ENCODE results near the gene LRRFIP1. TPM values are rescaled to one million over a fixed set of nuclear protein-coding genes. Genes with fewer than 3 reads are reported as not detected.
A peak's percentile ranks its signal among the peaks of the same experiment; 100 is the strongest.
"Not testable (repeated sequence)": the region's sequence is repeated elsewhere in the genome, so short reads cannot be mapped to it uniquely, and the experiment has no call there.

The LRRFIP1 gene
- total and polyA plus RNA-seq, 12 donors: 91.5 to 132 (median 110) TPM

DNA sequence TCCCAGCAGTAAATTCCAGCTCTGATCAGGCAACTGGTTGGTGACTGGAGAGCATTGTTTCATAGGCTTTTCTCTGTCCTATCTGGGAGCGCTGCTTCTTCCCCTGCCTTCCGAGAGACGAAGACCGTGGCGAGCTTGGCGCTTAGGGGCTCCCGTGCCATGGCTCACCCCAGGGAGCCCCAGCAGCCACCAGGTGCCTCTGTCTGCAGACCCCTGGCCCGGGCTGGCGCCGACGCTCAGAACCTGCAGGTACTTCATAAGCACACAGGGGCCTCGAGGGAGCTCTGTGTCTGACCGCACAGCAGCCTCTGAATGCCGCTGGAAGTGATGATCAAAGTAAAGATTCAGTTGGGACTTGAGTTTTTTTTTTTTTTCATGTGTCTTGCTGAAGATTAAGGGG, 152.1 kb downstream of the LRRFIP1 start:
- Histone ChIP-seq H3K36me3 (peaks cover 0 to 88% (median 55%) of the 10 kb centered on the region in 9 donors), H3K27ac (no peak overlapping the region), H3K4me1 (peaks cover 0 to 5% (median 0%) of the 10 kb centered on the region in 9 donors), H3K4me3 (no peak overlapping the region), H3K9me3 (no peaks in the 10 kb centered on the region), H3K27me3 (no peaks in the 10 kb centered on the region)
- DNase-seq: no peak
- TF ChIP-seq, protein P1, sequence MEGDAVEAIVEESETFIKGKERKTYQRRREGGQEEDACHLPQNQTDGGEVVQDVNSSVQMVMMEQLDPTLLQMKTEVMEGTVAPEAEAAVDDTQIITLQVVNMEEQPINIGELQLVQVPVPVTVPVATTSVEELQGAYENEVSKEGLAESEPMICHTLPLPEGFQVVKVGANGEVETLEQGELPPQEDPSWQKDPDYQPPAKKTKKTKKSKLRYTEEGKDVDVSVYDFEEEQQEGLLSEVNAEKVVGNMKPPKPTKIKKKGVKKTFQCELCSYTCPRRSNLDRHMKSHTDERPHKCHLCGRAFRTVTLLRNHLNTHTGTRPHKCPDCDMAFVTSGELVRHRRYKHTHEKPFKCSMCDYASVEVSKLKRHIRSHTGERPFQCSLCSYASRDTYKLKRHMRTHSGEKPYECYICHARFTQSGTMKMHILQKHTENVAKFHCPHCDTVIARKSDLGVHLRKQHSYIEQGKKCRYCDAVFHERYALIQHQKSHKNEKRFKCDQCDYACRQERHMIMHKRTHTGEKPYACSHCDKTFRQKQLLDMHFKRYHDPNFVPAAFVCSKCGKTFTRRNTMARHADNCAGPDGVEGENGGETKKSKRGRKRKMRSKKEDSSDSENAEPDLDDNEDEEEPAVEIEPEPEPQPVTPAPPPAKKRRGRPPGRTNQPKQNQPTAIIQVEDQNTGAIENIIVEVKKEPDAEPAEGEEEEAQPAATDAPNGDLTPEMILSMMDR (IDR thresholded peaks at IDR 0.05): no peak
- ATAC-seq: no peak
- WGBS, 2 donors: 93 to 96% methylated on average over 14 of the region's 14 CpGs
- intact Hi-C loops (cut with DNase I): no loop called here

DNA sequence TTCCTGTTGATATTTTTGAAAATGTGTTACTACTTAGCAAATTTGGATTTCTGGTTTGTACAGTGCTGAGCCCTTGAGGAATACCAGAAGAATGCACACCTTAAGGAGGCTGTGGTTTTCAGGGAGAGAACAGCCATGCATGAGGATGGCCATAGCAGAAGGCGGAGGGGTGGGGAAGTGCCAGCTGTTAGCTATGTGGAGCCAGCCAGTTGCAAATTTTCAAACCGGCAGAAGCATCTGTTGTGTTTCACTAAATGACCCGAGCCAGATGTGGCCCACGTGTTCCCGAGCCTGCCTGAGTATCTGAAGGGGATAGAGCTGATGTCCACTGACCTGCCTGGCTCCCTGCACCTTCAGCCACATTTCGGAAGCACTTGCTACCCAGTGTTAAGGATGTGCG, 154.8 kb downstream of the LRRFIP1 start:
- DNase-seq (no peak), ATAC-seq (peak in 3 of 8 donors; percentile 12 to 49 (median 27))
- peaks cover 0 to 82% (median 43%) of the 10 kb centered on the region in 9 donors for H3K36me3 ChIP-seq
- intact Hi-C loops (cut with DNase I): loop anchor here in 1 of 10 donors (10.0 kb wide), 1 partner anchor 267 kb away; no protein-coding TSS in a partner anchor
- no peak overlapping the region for H3K4me3 ChIP-seq
- no peaks in the 10 kb centered on the region for H3K4me1 ChIP-seq
- H3K27me3 ChIP-seq: no peaks in the 10 kb centered on the region
- no peak overlapping the region for H3K27ac ChIP-seq
- peaks cover 0 to 14% (median 6%) of the 10 kb centered on the region in 11 donors for H3K9me3 ChIP-seq
- TF ChIP-seq, protein P1 (IDR thresholded peaks at IDR 0.05): no peak
- WGBS, 2 donors: 82 to 84% methylated on average over 7 of the region's 7 CpGs

DNA sequence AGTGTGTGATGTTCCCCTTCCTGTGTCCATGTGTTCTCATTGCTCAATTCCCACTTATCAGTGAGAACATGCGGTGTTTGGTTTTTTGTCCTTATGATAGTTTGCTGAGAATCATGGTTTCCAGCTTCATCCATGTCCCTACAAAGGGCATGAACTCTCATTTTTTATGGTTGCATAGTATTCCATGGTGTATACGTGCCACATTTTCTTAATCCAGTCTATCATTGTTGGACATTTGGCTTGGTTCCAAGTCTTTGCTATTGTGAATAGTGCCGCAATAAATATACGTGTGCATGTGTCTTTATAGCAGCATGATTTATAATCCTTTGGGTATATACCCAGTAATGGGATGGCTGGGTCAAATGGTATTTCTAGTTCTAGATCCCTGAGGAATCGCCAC, 156.3 kb downstream of the LRRFIP1 start:
- H3K27ac ChIP-seq, H3K4me3 ChIP-seq, H3K4me1 ChIP-seq, DNase-seq, ATAC-seq, H3K27me3 ChIP-seq: not testable (repeated sequence)
- Histone ChIP-seq H3K9me3 (peaks cover 0 to 17% (median 6%) of the 10 kb centered on the region in 11 donors), H3K36me3 (peaks cover 0 to 80% (median 38%) of the 10 kb centered on the region in 9 donors)
- WGBS, 2 donors: 92 to 100% methylated on average over 2 of the region's 5 CpGs
- intact Hi-C loops (cut with DNase I): loop anchor here in 1 of 10 donors (10.0 kb wide), 1 partner anchor 269 kb away; no protein-coding TSS in a partner anchor

DNA sequence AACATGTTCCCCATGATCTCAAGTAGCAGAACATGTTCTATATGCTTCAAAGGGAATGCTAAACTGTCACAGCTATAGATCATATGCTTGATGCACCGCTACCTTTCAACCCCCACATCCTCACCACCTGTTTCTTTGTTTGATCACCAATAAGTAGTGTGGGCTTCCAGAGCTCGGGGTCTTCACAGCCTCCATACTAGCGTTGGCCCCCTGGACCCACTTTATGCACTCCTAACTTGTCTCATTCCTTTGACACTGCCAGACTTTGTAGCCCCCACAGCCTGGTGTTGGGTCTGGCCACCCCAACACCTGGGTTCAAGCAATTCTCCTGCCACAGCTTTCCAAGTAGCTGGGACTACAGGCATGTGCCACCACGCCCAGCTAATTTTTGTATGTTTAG, 159.5 kb downstream of the LRRFIP1 start:
- Histone ChIP-seq H3K36me3 (peaks cover 0 to 50% (median 12%) of the 10 kb centered on the region in 9 donors), H3K27ac (no peak overlapping the region), H3K4me3 (no peak overlapping the region), H3K9me3 (peaks cover 0 to 17% (median 6%) of the 10 kb centered on the region in 11 donors), H3K27me3 (no peaks in the 10 kb centered on the region), H3K4me1 (no peaks in the 10 kb centered on the region)
- 97 to 98% methylated on average over 4 of the region's 4 CpGs for WGBS, 2 donors
- DNase-seq (no peak), ATAC-seq (no peak)
- intact Hi-C loops (cut with DNase I): loop anchor here in 1 of 10 donors (10.0 kb wide), 1 partner anchor 272 kb away; no protein-coding TSS in a partner anchor
- TF ChIP-seq, protein P1 (IDR thresholded peaks at IDR 0.05): no peak

DNA sequence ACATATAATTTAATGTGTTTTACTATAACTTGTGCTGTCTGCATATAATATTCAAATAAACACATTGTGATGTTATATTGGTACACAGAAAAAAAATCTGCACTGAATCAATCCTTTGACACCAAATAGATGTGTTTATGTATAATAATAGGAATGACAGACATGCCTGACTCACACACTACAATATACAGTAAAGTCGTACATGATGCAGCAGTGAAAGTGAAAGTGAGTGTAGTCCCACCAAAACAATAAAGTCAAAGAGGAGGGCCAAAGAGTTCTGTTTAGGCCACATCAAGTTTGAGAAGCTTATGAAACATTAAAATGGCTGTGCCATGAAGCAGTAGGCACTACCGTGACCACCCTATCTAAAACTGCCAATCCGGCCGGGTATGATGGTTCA, 163.0 kb downstream of the LRRFIP1 start:
- 85 to 88% methylated on average over 4 of the region's 4 CpGs for WGBS, 2 donors
- Histone ChIP-seq H3K4me3 (no peak overlapping the region), H3K9me3 (peaks cover 0 to 17% (median 6%) of the 10 kb centered on the region in 11 donors), H3K4me1 (no peaks in the 10 kb centered on the region), H3K27ac (no peak overlapping the region), H3K27me3 (no peaks in the 10 kb centered on the region), H3K36me3 (peaks cover 0 to 32% (median 3%) of the 10 kb centered on the region in 9 donors)
- DNase-seq: no peak
- intact Hi-C loops (cut with DNase I): no loop called here
- TF ChIP-seq, protein P1 (IDR thresholded peaks at IDR 0.05): no peak
- no peak for ATAC-seq
